Bronchial epithelial cell (primary cell): ENCODE measurements around the gene TNK1. TPM values are rescaled to one million over a fixed set of nuclear protein-coding genes. Genes with fewer than 3 reads are reported as not detected.
A peak's percentile ranks its signal among the peaks of the same experiment; 100 is the strongest.

Experiments used
- DNase-seq: peaks from one replicate; pipeline ENCODE4 v3.0.0-alpha.2; 2010; ENCODE audit warnings: low read depth
- FAIRE-seq: peaks from 2 replicates; lab custom pipeline; 2011; peaks lifted over from hg19 to GRCh38; lab: Jason Lieb, UNC
- H3K27me3 ChIP-seq: 2 replicates; pipeline ENCODE4 v1.5.1; 2011; ENCODE audit warnings: low read length; ENCODE audit not compliant: control insufficient read depth, insufficient read depth
- H3K36me3 ChIP-seq: 2 replicates; pipeline ENCODE4 v1.5.1; 2011; ENCODE audit warnings: low read length; ENCODE audit not compliant: control insufficient read depth, insufficient read depth
- H3K4me3 ChIP-seq: 2 replicates; pipeline ENCODE4 v1.5.1; 2011; ENCODE audit warnings: mild to moderate bottlenecking, low read depth, low read length, control low read depth
- CTCF ChIP-seq: IDR thresholded peaks from 2 replicates; pipeline ENCODE4 v1.5.1; 2011; ENCODE audit warnings: mild to moderate bottlenecking, moderate library complexity, low read length, control low read depth, inconsistent platforms; ENCODE audit not compliant: insufficient read depth, severe bottlenecking
- total RNA-seq: library from RNA; depleted of rRNA; stranded (reverse); fragments of >200 nt; gene quantifications from 2 replicates; pipeline ENCODE4 v1.2.1, GENCODE V29; 2014

The TNK1 gene
- total RNA-seq, 1 donor from 2014 or later: 11.8 TPM

GRCh38 chr17:7423679-7424078, 42.8 kb downstream of the TNK1 start:
- Histone ChIP-seq H3K27me3 (peaks cover 2% of the 10 kb centered on the region), H3K36me3 (no peaks in the 10 kb centered on the region), H3K4me3 (no peak overlapping the region)
- DNase-seq (no peak), FAIRE-seq (no peak)
- TF ChIP-seq CTCF: no peak

- FAIRE-seq (no peak), DNase-seq (no peak)
- no peak for TF ChIP-seq CTCF
- Histone ChIP-seq H3K4me3 (no peak within 1 kb of the TSS), H3K36me3 (no peaks in the 10 kb centered on the region), H3K27me3 (no peaks in the 10 kb centered on the region)
These were observed 44.4 kb downstream of the TNK1 start, which contains the start of gene SPEM2 for GRCh38 chr17:7425316-7425715. SPEM2 (plus strand) TSS chr17:7425616; CDS start chr17:7425689, 73 bp downstream.

GRCh38 chr17:7425756-7426155, 44.9 kb downstream of the TNK1 start:
- no peaks in the 10 kb centered on the region for H3K36me3 ChIP-seq
- no peaks in the 10 kb centered on the region for H3K27me3 ChIP-seq
- FAIRE-seq (no peak), DNase-seq (no peak)
- TF ChIP-seq CTCF: no peak
- H3K4me3 ChIP-seq: no peak overlapping the region

GRCh38 chr17:7426203-7426863, 45.4 kb downstream of the TNK1 start:
- Histone ChIP-seq H3K27me3 (no peaks in the 10 kb centered on the region), H3K36me3 (no peaks in the 10 kb centered on the region), H3K4me3 (no peak overlapping the region)
- DNase-seq: no peak
- no peak for TF ChIP-seq CTCF
- peak; percentile 18 for FAIRE-seq

GRCh38 chr17:7426896-7427489, 46.1 kb downstream of the TNK1 start:
- DNase-seq (no peak), FAIRE-seq (no peak)
- Histone ChIP-seq H3K4me3 (no peak overlapping the region), H3K27me3 (no peaks in the 10 kb centered on the region), H3K36me3 (no peaks in the 10 kb centered on the region)
- no peak for TF ChIP-seq CTCF
